K562 (cell line): ENCODE measurements around the gene CTDNEP1. TPM values are rescaled to one million over a fixed set of nuclear protein-coding genes. Genes with fewer than 3 reads are reported as not detected.

Source experiments
- ATAC-seq: fragments of 200-7000 bp; cut with Tn5 transposase; 3 replicates; pipeline ENCODE4 v1.9.1; 2020; ENCODE audit warnings: moderate library complexity
- BruUV-seq: library from RNA; stranded (reverse); fragments of 400-500 nt; replicated peaks from 2 replicates; lab custom pipeline; 2021; lab: Mats Ljungman, UMichigan
- CTCF ChIA-PET: fragments of 300-600 bp; formaldehyde crosslinking; extraction: SDS; loops from one replicate; lab custom pipeline; 2021; ENCODE audit warnings: low intra/inter-chr PET ratio; lab: Yijun Ruan, JAX
- POLR2A ChIA-PET: fragments of 300-600, 350-650 bp; sonication (Branson Sonifier 250); formaldehyde crosslinking; extraction: SDS; loops from one replicate; lab custom pipeline; 2021; ENCODE audit warnings: antibody characterized with exemption, inconsistent platforms; lab: Yijun Ruan, JAX
- DNase-seq, 4 experiments: peaks; one replicate each; pipeline versions ENCODE4 v3.0.0 to v3.0.0-alpha.2; 2011 to 2018; ENCODE audit warnings: low spot score in 3 of 4, mixed read lengths in 3 of 4; ENCODE audit errors: extremely low read depth in 1 of 4
- FAIRE-seq: peaks from 2 replicates; lab custom pipeline; 2011; peaks lifted over from hg19 to GRCh38; lab: Jason Lieb, UNC
- H2AFZ ChIP-seq: 2 replicates; pipeline ENCODE4 v1.6.0; 2011; ENCODE audit warnings: low read depth, low read length, control low read depth, inconsistent platforms
- H3K27ac ChIP-seq: fragments of 200-600 bp; 3 replicates; pipeline ENCODE4 v1.8.0; 2011; ENCODE audit warnings: low read depth, mild to moderate bottlenecking, control low read depth, inconsistent platforms, low read length, moderate library complexity, mixed read lengths; ENCODE audit errors: extremely low read depth
- H3K27me3 ChIP-seq, 2 experiments: fragments of 300-600 bp in 1 of 2; 2 replicates in 1 of 2; 3 replicates in 1 of 2; pipeline versions ENCODE4 v1.6.0 to v1.8.0; 2011; ENCODE audit warnings: inconsistent platforms in 2 of 2, low read length in 2 of 2, mild to moderate bottlenecking in 1 of 2, mixed read lengths in 1 of 2, moderate library complexity in 1 of 2; ENCODE audit not compliant: control insufficient read depth in 2 of 2, insufficient read depth in 2 of 2
- H3K36me3 ChIP-seq: fragments of 300-600 bp; 3 replicates; pipeline ENCODE4 v1.8.0; 2011; ENCODE audit warnings: mild to moderate bottlenecking, low read length, inconsistent platforms; ENCODE audit not compliant: control insufficient read depth, insufficient read depth
- H3K4me1 ChIP-seq, 2 experiments: fragments of 200-600 bp in 1 of 2; replicated peaks in 1 of 2; 2 replicates in 1 of 2; 3 replicates in 1 of 2; pipeline versions ENCODE4 v1.5.1 to v1.8.0; 2011; ENCODE audit warnings: inconsistent platforms in 2 of 2, low read length in 2 of 2, mild to moderate bottlenecking in 1 of 2, mixed read lengths in 1 of 2, moderate library complexity in 1 of 2; ENCODE audit not compliant: control insufficient read depth in 2 of 2, insufficient read depth in 2 of 2
- H3K4me2 ChIP-seq: 2 replicates; pipeline ENCODE4 v1.6.1; 2011; ENCODE audit warnings: low read length, control low read depth, inconsistent platforms, mixed read lengths; ENCODE audit not compliant: insufficient read depth
- H3K4me3 ChIP-seq: fragments of 200-600 bp; sonication (generic), shearing (Covaris generic); 2 replicates; pipeline ENCODE4 v1.5.1; 2016; ENCODE audit warnings: control low read depth, inconsistent platforms
- H3K79me2 ChIP-seq: fragments of 200-600 bp; 3 replicates; pipeline ENCODE4 v1.8.0; 2011; ENCODE audit warnings: low read length, inconsistent platforms; ENCODE audit not compliant: control insufficient read depth, insufficient read depth
- H3K9ac ChIP-seq, 2 experiments: 2 replicates each; pipeline versions ENCODE4 v1.6.0 to v1.6.1; 2011; ENCODE audit warnings: low read depth in 2 of 2, low read length in 2 of 2, control low read depth in 1 of 2, inconsistent platforms in 1 of 2, mild to moderate bottlenecking in 1 of 2, mixed read lengths in 1 of 2; ENCODE audit not compliant: insufficient read depth in 1 of 2
- H3K9me1 ChIP-seq: one replicate; pipeline ENCODE4 v1.6.0; 2011; ENCODE audit warnings: inconsistent platforms, mild to moderate bottlenecking, low read length, moderate library complexity; ENCODE audit not compliant: control insufficient read depth, insufficient read depth
- H3K9me3 ChIP-seq: replicated peaks from 2 replicates; pipeline ENCODE4 v1.5.1; 2011; ENCODE audit warnings: low read depth, low read length, inconsistent platforms; ENCODE audit not compliant: control insufficient read depth, insufficient read depth
- H4K20me1 ChIP-seq: replicated peaks from 2 replicates; pipeline ENCODE4 v1.6.1; 2011; ENCODE audit warnings: low read length, inconsistent platforms, mixed read lengths; ENCODE audit not compliant: control insufficient read depth, insufficient read depth
- CBFA2T3 ChIP-seq: fragments of 450-650 bp; IDR thresholded peaks from 2 replicates; pipeline ENCODE4 v1.6.1; 2017
- MEF2D ChIP-seq: conservative IDR thresholded peaks from 2 replicates; pipeline ENCODE4 v1.6.1; 2016; ENCODE audit warnings: low read depth, missing genetic modification characterization, missing compliant biosample characterization
- PHF20 ChIP-seq: fragments of 450-650 bp; IDR thresholded peaks from 2 replicates; pipeline ENCODE4 v1.6.1; 2018; ENCODE audit not compliant: partially characterized antibody
- PML ChIP-seq: IDR thresholded peaks from 2 replicates; pipeline ENCODE4 v1.6.1; 2012; ENCODE audit warnings: low read length, inconsistent platforms
- ZBTB17 ChIP-seq: fragments of 450-650 bp; formaldehyde crosslinking; IDR thresholded peaks from 2 replicates; pipeline ENCODE4 v1.4.0; 2020; ENCODE audit warnings: mild to moderate bottlenecking
- ZC3H4 ChIP-seq: sonication (generic); formaldehyde crosslinking; IDR thresholded peaks from 2 replicates; pipeline ENCODE4 v1.9.0; 2021; ENCODE audit warnings: missing genetic modification reagents, borderline replicate concordance
- ZEB2 ChIP-seq: fragments of 450-650 bp; IDR thresholded peaks from 2 replicates; pipeline ENCODE4 v1.6.1; 2016
- ZSCAN29 ChIP-seq: fragments of 450-650 bp; IDR thresholded peaks from 2 replicates; pipeline ENCODE4 v1.6.1; 2017
- WGBS: fragments of 100-300 bp; shearing (Covaris generic); methylation state at CpG from one replicate; pipeline ENCODE4 v1.1.6; 2016; ENCODE audit warnings: low coverage, mixed read lengths; ENCODE audit not compliant: insufficient coverage; ENCODE audit errors: missing lambda C conversion rate; 5-methylcytosine and 5-hydroxymethylcytosine counted together
- in situ Hi-C: fragments of 300-500 bp; cut with MboI; formaldehyde crosslinking; loops from 4 replicates; pipeline ENCODE4 v1.15.0; 2018; ENCODE audit warnings: inconsistent platforms, mixed read lengths
- intact Hi-C: fragments of 100-400 bp; cut with micrococcal nuclease; formaldehyde crosslinking; loops from 2 replicates; pipeline ENCODE4 v1.14.2; 2022
- polyA plus RNA-seq, 8 experiments: library from polyadenylated mRNA; depleted of rRNA in 4 of 8; stranded (reverse) in 5 of 8; unstranded in 3 of 8; fragments of >200 nt; fragmentation: Nextera tagmentation in 2 of 8; fragmentation: Illumina TruSeq in 1 of 8; extraction: Ambion mirVana in 2 of 8; extraction: Trizol in 1 of 8; gene quantifications; 2 replicates each; pipeline versions ENCODE4 v1.2.1 to v1.2.3, GENCODE V29; 2011 to 2014; ENCODE audit warnings: inconsistent platforms in 1 of 8, missing spikeins in 1 of 8
- total RNA-seq, 7 experiments: library from RNA; depleted of rRNA in 6 of 7; stranded (reverse); fragments of >200 nt in 6 of 7; fragmentation: Illumina TruSeq in 2 of 7; extraction: Trizol in 2 of 7; gene quantifications; 2 replicates each; pipeline versions ENCODE4 v1.2.1 to v1.2.3, GENCODE V29; 2011 to 2021; ENCODE audit warnings: low replicate concordance in 1 of 7
- TF ChIP-seq, protein P1 (sequence below): fragments of 450-650 bp; IDR thresholded peaks from 2 replicates; pipeline ENCODE4 v1.6.1; 2017; ENCODE audit warnings: antibody characterized with exemption

The CTDNEP1 gene
- total and polyA plus RNA-seq, 9 of the 15 experiments (the other 6 are each of a cell fraction or from before 2014, with no cell fraction given) = 10.7 to 150 (median 28.5) TPM

DNA sequence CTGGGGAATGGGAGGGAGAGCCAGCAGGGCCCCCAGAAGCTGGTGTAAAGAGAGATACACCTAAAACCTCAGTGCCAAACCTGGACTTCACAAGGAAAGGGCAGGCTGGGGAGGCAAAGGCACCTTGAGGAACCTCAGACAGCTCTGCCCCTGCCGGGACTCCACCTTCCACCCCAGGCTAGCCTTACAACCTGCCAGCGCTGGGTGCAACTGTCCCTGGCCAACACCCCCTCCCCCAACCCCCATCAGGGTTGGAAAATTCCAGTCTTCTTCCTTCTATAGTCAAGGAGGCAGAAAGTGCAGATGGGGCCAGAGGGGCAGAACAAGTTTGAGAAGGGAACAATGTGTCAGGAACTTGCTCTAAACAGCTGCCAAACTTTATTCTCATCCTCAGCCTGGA lies 40.7 kb upstream of the CTDNEP1 start:
- Histone ChIP-seq H3K9me1 (no peaks in the 10 kb centered on the region), H3K9me3 (no peaks in the 10 kb centered on the region), H3K9ac (no peak overlapping the region; a peak in 1 of 4 replicates), H3K79me2 (no peaks in the 10 kb centered on the region), H4K20me1 (no peaks in the 10 kb centered on the region), H3K27ac (no peak overlapping the region), H3K4me2 (no peak overlapping the region), H3K4me1 (peaks cover 17 to 53% of the 10 kb centered on the region in 2 experiments), H2AFZ (no peak overlapping the region), H3K4me3 (no peak overlapping the region), H3K27me3 (no peaks in the 10 kb centered on the region), H3K36me3 (no peaks in the 10 kb centered on the region)
- no TSS peak for BruUV-seq
- in situ Hi-C loops (no loop called here), intact Hi-C loops (no loop called here)
- ATAC-seq = no peak
- TF ChIP-seq CBFA2T3 (no peak), ZSCAN29 (no peak), MEF2D (tag) (no peak), PHF20 (no peak), ZEB2 (no peak), ZC3H4 (CRISPR knock-in tag) (no peak), ZBTB17 (CRISPR knock-in tag) (no peak), PML (no peak)
- TF ChIP-seq, protein P1, sequence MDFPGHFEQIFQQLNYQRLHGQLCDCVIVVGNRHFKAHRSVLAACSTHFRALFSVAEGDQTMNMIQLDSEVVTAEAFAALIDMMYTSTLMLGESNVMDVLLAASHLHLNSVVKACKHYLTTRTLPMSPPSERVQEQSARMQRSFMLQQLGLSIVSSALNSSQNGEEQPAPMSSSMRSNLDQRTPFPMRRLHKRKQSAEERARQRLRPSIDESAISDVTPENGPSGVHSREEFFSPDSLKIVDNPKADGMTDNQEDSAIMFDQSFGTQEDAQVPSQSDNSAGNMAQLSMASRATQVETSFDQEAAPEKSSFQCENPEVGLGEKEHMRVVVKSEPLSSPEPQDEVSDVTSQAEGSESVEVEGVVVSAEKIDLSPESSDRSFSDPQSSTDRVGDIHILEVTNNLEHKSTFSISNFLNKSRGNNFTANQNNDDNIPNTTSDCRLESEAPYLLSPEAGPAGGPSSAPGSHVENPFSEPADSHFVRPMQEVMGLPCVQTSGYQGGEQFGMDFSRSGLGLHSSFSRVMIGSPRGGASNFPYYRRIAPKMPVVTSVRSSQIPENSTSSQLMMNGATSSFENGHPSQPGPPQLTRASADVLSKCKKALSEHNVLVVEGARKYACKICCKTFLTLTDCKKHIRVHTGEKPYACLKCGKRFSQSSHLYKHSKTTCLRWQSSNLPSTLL = no peak
- CTCF ChIA-PET = no interaction called here
- no peak for DNase-seq
- WGBS = 20% methylated on average over 2 of the region's 2 CpGs
- FAIRE-seq = no peak
- POLR2A ChIA-PET = no interaction called here
